Prostate gland (tissue), 2 donors: ENCODE results near the gene APPBP2.

Experiments
- POLR2A ChIP-seq: fragments of 450-650 bp; IDR thresholded peaks from one replicate; pipeline ENCODE4 v1.6.1; 2016; ENCODE audit warnings: antibody characterized with exemption, mild to moderate bottlenecking
- TF ChIP-seq, protein P1 (sequence below), 4 experiments: fragments of 200-600 bp in 2 of 4; fragments of 450-650 bp in 2 of 4; sonication (generic) in 2 of 4; IDR thresholded peaks; 1 replicate in 3 of 4; 2 replicates in 1 of 4; pipeline ENCODE4 v1.5.1; 2016 to 2019; ENCODE audit warnings: antibody characterized with exemption in 4 of 4, mild to moderate bottlenecking in 2 of 4, moderate library complexity in 2 of 4

DNA sequence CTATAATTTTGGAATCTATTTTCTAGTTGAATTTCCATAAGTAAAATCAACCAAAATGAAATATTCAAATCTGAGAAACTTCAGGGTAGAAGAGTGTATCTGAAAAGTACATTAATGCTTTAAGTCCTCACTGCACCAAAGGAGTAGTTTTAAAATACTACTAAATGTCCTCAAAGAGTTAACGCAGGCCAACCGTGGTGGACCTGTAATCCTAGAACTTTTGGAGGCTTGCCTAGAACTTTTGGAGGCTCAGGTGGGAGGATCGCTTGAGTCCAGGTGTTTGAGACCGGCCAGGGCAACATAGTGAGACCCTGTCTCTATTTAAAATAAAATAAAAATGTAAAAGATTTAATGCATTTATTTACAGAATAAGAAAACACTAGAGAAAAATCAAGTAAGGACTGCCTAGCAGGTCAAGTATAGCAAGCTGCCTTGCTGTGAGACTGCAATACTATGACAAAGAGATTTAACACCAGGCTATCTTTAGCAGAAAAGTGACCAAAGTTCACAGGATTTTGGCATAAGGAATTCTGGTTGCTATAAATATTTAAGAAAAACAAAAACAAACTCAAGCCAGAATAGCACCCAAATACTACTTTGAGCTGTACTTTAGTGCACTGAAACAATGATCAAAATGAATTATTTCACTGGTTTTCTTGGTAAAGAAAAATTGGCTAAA lies 62.7 kb downstream of the APPBP2 start:
- no peak for TF ChIP-seq POLR2A
- TF ChIP-seq, protein P1, sequence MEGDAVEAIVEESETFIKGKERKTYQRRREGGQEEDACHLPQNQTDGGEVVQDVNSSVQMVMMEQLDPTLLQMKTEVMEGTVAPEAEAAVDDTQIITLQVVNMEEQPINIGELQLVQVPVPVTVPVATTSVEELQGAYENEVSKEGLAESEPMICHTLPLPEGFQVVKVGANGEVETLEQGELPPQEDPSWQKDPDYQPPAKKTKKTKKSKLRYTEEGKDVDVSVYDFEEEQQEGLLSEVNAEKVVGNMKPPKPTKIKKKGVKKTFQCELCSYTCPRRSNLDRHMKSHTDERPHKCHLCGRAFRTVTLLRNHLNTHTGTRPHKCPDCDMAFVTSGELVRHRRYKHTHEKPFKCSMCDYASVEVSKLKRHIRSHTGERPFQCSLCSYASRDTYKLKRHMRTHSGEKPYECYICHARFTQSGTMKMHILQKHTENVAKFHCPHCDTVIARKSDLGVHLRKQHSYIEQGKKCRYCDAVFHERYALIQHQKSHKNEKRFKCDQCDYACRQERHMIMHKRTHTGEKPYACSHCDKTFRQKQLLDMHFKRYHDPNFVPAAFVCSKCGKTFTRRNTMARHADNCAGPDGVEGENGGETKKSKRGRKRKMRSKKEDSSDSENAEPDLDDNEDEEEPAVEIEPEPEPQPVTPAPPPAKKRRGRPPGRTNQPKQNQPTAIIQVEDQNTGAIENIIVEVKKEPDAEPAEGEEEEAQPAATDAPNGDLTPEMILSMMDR (IDR thresholded peaks at IDR 0.05) = no peak
